ENCODE data around the gene SPAAR. TPM values are rescaled to one million over a fixed set of nuclear protein-coding genes. Genes with fewer than 3 reads are reported as not detected.
"Not testable (repeated sequence)": the region's sequence is repeated elsewhere in the genome, so short reads cannot be mapped to it uniquely, and the experiment has no call there.

SPAAR gene
- total and polyA plus RNA-seq, 4 experiments from 2014 or later, result not detected

DNA sequence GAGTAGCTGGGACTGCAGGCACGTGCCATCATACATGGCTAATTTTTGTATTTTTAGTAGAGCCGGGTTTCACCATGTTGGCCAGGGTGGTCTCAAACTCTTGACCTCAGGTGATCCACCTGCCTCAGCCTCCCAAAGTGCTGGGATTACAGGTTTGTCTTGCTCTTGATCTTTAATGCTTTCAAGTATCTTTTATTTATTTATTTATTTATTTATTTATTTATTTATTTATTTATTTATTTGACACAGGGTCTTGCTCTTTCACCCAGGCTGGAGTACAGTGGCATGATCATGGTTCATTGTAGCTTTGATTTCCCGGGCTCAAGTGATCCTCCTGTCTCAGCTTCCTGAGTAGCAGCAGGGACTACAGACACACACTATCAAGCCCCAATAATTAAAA, 24.4 kb upstream of the SPAAR start:
- not testable (repeated sequence) for H3K9me3 Mint-ChIP-seq; H3K4me3 ChIP-seq (ENCODE audit: low read length in 2 of 2); DNase-seq; H3K4me1 Mint-ChIP-seq; H3K27ac ChIP-seq (ENCODE audit: low read depth, low read length); H3K27me3 Mint-ChIP-seq; H3K4me3 Mint-ChIP-seq; H3K27me3 ChIP-seq (ENCODE audit: insufficient read depth, low read length); H3K9me3 ChIP-seq (ENCODE audit: control insufficient read depth in 1 of 2, low read length in 2 of 2); H3K36me3 Mint-ChIP-seq; H3K4me1 ChIP-seq (ENCODE audit: insufficient read depth, low read length); H3K36me3 ChIP-seq (ENCODE audit: insufficient read depth, low read length); H3K27ac Mint-ChIP-seq
- ChIA-PET CTCF (ENCODE audit: partially characterized antibody) (interaction anchor here (0.7 to 2.9 kb wide), 3 partner anchors 54 to 95 kb away, joined by 3 to 11 read pairs (median 6); no protein-coding TSS in a partner anchor), POLR2A (ENCODE audit: partially characterized antibody) (interaction anchor here (0.7 kb wide), 1 partner anchor 31 kb away, joined by 3 read pairs; no protein-coding TSS in a partner anchor)
- intact Hi-C loops (cut with micrococcal nuclease), result loop anchor here (5.0 to 10.0 kb wide), 4 partner anchors 73 to 990 kb away; partner anchors contain the start of genes CD72 and SPAG8

DNA sequence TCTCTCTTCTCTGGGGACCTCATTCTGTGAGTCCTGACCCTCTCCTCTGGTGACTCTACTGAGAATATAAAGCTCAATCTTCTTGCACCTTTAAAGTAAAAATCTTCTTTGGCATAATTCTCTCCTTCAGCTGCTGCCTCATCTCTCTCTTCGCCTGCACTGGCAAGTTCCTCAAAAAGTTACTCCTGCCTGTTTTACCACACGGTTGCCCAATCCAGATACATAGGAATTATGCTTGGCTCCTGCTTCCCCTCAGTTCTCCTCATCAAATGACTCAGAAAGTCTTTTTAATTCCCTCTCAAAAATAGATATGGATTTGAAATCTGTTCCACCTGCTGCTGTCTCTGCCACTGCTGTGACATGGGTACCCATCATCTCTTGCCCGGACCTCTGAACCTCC, 17.6 kb upstream of the SPAAR start:
- CTCF ChIA-PET (ENCODE audit: partially characterized antibody), result interaction anchor here (0.8 to 2.0 kb wide), 3 partner anchors 9 to 102 kb away, joined by 3 to 10 read pairs (median 5); no protein-coding TSS in a partner anchor
- peak overlapping the region in 1 of 7 donors; percentile 42 for H3K27ac Mint-ChIP-seq

DNA sequence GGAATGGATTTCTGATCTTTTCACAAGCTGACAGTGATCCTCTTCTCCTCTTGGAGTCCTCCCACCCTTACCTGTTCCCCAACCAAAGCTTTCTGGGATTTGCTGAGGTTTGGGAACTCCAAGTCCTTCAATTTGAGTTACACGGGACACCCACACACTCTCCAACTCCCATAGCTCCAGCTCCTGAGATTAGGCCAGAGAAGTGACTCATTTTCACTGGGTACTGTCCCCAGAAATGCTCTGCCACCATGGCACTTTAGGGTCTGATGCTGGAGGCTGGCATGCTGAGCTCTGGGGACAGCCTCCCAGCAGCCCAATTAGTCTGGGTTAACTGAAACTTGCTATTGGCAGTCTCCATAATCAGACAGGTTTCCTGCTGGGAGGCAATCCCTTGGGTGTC, 17.2 kb upstream of the SPAAR start:
- Histone ChIP-seq H3K4me1 (ENCODE audit: insufficient read depth, low read length) (no peaks in the 10 kb centered on the region), H3K4me3 (ENCODE audit: low read length in 2 of 2) (no peak overlapping the region), H3K36me3 (ENCODE audit: insufficient read depth, low read length) (no peaks in the 10 kb centered on the region), H3K9me3 (ENCODE audit: control insufficient read depth in 1 of 2, low read length in 2 of 2) (no peaks in the 10 kb centered on the region), H3K27ac (ENCODE audit: low read depth, low read length) (no peak overlapping the region), H3K27me3 (ENCODE audit: insufficient read depth, low read length) (peaks cover 4% of the 10 kb centered on the region)
- Mint-ChIP-seq H3K27me3 (peaks cover 8 to 20% of the 10 kb centered on the region in 2 donors), H3K9me3 (no peaks in the 10 kb centered on the region), H3K36me3 (no peaks in the 10 kb centered on the region), H3K4me1 (no peaks in the 10 kb centered on the region), H3K27ac (peak overlapping the region in 1 of 7 donors; percentile 42), H3K4me3 (no peak overlapping the region)
- ChIA-PET POLR2A (ENCODE audit: partially characterized antibody) (interaction anchor here (0.8 kb wide), 1 partner anchor 10 kb away, joined by 3 read pairs; no protein-coding TSS in a partner anchor), CTCF (ENCODE audit: partially characterized antibody) (interaction anchor here (0.8 to 2.0 kb wide), 3 partner anchors 8 to 103 kb away, joined by 3 to 10 read pairs (median 5); no protein-coding TSS in a partner anchor)
- intact Hi-C loops (cut with micrococcal nuclease), result no loop called here
- no peak for DNase-seq

More for the DNA sequence above, 17.6 kb upstream of the SPAAR start:
- no peak overlapping the region for H3K27ac ChIP-seq (ENCODE audit: low read depth, low read length)
- peaks cover 11 to 20% of the 10 kb centered on the region in 2 donors for H3K27me3 Mint-ChIP-seq
- H3K4me3 Mint-ChIP-seq, result no peak overlapping the region
- no peaks in the 10 kb centered on the region for H3K9me3 ChIP-seq (ENCODE audit: control insufficient read depth in 1 of 2, low read length in 2 of 2)
- H3K27me3 ChIP-seq (ENCODE audit: insufficient read depth, low read length), result peaks cover 4% of the 10 kb centered on the region
- no peaks in the 10 kb centered on the region for H3K36me3 ChIP-seq (ENCODE audit: insufficient read depth, low read length)
- H3K4me1 ChIP-seq (ENCODE audit: insufficient read depth, low read length), result no peaks in the 10 kb centered on the region
- H3K4me1 Mint-ChIP-seq, result no peaks in the 10 kb centered on the region
- H3K4me3 ChIP-seq (ENCODE audit: low read length in 2 of 2), result no peak overlapping the region
- H3K36me3 Mint-ChIP-seq, result no peaks in the 10 kb centered on the region
- intact Hi-C loops (cut with micrococcal nuclease), result no loop called here
- DNase-seq, result no peak
- H3K9me3 Mint-ChIP-seq, result no peaks in the 10 kb centered on the region
- POLR2A ChIA-PET (ENCODE audit: partially characterized antibody), result interaction anchor here (0.8 kb wide), 1 partner anchor 10 kb away, joined by 3 read pairs; no protein-coding TSS in a partner anchor

DNA sequence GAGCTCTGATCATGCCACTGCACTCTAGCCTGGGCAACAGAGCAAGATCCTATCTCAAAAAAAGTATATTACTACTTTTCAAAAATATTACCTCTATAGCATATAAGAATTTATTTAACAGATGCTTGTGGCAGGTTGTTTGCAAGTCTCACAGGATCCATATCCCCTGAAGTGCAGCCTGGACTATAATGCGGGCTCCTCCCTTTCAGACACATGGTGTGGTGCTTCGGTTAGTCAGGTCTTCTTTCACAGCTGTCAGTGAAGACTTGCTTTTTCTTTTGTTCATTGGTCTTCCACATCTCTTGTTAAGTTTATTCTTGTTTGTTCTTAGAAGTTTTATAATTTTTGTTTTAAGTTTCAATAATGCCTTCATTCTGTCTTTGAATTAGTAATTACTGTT, 12.7 kb upstream of the SPAAR start:
- H3K4me3 Mint-ChIP-seq, result no peak overlapping the region
- H3K36me3 ChIP-seq (ENCODE audit: insufficient read depth, low read length), result no peaks in the 10 kb centered on the region
- H3K27ac ChIP-seq (ENCODE audit: low read depth, low read length), result no peak overlapping the region
- H3K27ac Mint-ChIP-seq, result no peak overlapping the region
- ChIA-PET CTCF (ENCODE audit: partially characterized antibody) (interaction anchor here (1.1 to 1.9 kb wide), 2 partner anchors 14 to 15 kb away, joined by 4 to 8 read pairs; no protein-coding TSS in a partner anchor), POLR2A (ENCODE audit: partially characterized antibody) (no interaction called here)
- H3K4me1 Mint-ChIP-seq, result no peaks in the 10 kb centered on the region
- H3K4me3 ChIP-seq (ENCODE audit: low read length in 2 of 2), result no peak overlapping the region
- H3K4me1 ChIP-seq (ENCODE audit: insufficient read depth, low read length), result no peaks in the 10 kb centered on the region
- peaks cover 8 to 18% of the 10 kb centered on the region in 2 donors for H3K27me3 Mint-ChIP-seq
- no peak for DNase-seq
- no peaks in the 10 kb centered on the region for H3K9me3 Mint-ChIP-seq
- no peaks in the 10 kb centered on the region for H3K9me3 ChIP-seq (ENCODE audit: control insufficient read depth in 1 of 2, low read length in 2 of 2)
- peaks cover 4% of the 10 kb centered on the region for H3K27me3 ChIP-seq (ENCODE audit: insufficient read depth, low read length)
- intact Hi-C loops (cut with micrococcal nuclease), result no loop called here
- H3K36me3 Mint-ChIP-seq, result no peaks in the 10 kb centered on the region

DNA sequence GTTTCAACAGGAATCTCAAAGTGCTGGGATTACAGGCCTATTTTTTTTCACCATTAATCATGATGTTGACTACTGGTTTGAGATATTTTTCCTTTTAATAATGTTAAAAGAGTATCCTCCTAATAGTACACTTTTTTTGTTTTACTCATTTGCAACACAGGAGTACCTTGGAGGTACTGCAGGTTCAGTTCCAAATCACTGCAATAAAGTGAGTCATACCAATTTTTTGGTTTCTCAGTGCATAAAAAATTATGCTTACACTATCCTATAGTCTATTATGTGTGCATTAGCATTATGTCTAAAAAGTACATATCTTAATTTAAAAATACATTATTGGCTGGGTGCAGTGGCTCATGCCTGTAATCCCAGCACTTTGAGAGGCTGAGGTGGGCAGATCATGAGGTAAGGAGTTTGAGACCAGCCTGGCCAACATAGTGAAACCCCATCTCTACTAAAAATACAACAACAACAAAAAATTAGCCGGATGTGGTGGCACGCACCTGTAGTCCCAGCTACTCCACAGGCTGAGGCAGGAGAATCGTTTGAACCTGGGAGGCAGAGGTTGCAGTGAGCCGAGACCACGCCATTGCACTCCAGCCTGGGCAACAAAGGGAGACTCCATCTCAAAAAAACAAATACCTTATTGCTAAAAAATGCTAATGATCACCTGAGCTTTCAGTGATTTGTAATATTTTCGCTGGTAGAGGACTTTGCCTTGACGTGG, 11.8 kb upstream of the SPAAR start:
- POLR2A ChIA-PET (ENCODE audit: partially characterized antibody); H3K4me3 Mint-ChIP-seq; H3K27ac ChIP-seq (ENCODE audit: low read depth, low read length); intact Hi-C loops (cut with micrococcal nuclease); H3K9me3 Mint-ChIP-seq; H3K36me3 Mint-ChIP-seq; H3K4me1 Mint-ChIP-seq; H3K27ac Mint-ChIP-seq; H3K36me3 ChIP-seq (ENCODE audit: insufficient read depth, low read length); H3K4me1 ChIP-seq (ENCODE audit: insufficient read depth, low read length); H3K4me3 ChIP-seq (ENCODE audit: low read length in 2 of 2); H3K9me3 ChIP-seq (ENCODE audit: control insufficient read depth in 1 of 2, low read length in 2 of 2); H3K27me3 ChIP-seq (ENCODE audit: insufficient read depth, low read length); DNase-seq: not testable (repeated sequence)
- CTCF ChIA-PET (ENCODE audit: partially characterized antibody), result interaction anchor here (0.6 to 17.5 kb wide), 5 partner anchors 14 to 86 kb away, joined by 3 to 379 read pairs (median 4); no protein-coding TSS in a partner anchor
- H3K27me3 Mint-ChIP-seq, result peaks cover 2 to 14% of the 10 kb centered on the region in 2 donors

DNA sequence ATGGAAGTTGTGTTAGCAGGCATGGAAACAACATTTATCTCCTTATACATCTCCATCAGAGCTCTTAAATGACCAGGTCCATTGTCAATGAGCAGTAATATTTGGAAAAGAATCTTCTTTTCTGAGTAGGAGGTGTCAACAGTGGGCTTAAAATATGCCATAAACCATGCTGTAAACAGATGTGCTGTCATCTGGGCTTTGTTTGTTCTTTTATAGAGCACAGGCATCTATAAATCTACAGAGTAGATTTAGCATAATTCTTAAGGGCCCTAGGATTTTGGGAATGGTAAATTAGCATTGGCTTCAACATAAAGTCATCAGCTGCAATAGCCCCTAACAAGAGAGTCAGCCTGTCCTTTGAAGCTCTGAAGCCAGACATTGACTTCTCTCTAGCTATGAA, 11.0 kb upstream of the SPAAR start:
- Mint-ChIP-seq H3K9me3 (no peaks in the 10 kb centered on the region), H3K4me3 (no peak overlapping the region), H3K27ac (no peak overlapping the region), H3K36me3 (no peaks in the 10 kb centered on the region), H3K27me3 (peaks cover 2 to 18% of the 10 kb centered on the region in 2 donors), H3K4me1 (peaks cover 6 to 7% (median 7%) of the 10 kb centered on the region in 4 donors)
- ChIA-PET POLR2A (ENCODE audit: partially characterized antibody) (no interaction called here), CTCF (ENCODE audit: partially characterized antibody) (interaction anchor here (0.6 to 17.5 kb wide), 4 partner anchors 16 to 85 kb away, joined by 3 to 379 read pairs (median 4); no protein-coding TSS in a partner anchor)
- no peak overlapping the region for H3K4me3 ChIP-seq (ENCODE audit: low read length in 2 of 2)
- no peak overlapping the region for H3K27ac ChIP-seq (ENCODE audit: low read depth, low read length)
- H3K4me1 ChIP-seq (ENCODE audit: insufficient read depth, low read length), result peaks cover 6% of the 10 kb centered on the region
- DNase-seq, result no peak
- intact Hi-C loops (cut with micrococcal nuclease), result no loop called here
- H3K36me3 ChIP-seq (ENCODE audit: insufficient read depth, low read length), result no peaks in the 10 kb centered on the region
- peaks cover under 1% of the 10 kb centered on the region for H3K27me3 ChIP-seq (ENCODE audit: insufficient read depth, low read length)
- no peaks in the 10 kb centered on the region for H3K9me3 ChIP-seq (ENCODE audit: control insufficient read depth in 1 of 2, low read length in 2 of 2)

DNA sequence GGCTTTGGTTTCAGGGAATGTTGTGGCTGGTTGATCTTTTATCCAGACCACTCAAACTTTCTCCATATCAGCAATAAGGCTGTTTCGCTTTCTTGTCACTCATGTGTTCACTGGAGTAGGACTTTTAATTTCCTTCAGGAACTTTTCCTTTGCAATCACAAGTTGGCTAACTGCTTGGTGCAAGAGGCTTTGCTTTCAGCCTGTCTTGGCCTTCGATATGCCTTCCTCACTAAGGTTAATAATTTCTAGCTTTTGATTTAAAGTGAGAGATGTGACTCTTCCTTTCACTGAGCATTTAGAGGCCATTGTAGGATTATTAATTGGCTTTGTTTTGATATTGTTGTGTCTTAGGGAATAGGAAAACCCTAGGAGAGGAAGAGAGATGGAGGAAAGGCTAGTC, 10.3 kb upstream of the SPAAR start:
- no peak overlapping the region for H3K27ac Mint-ChIP-seq
- H3K4me1 ChIP-seq (ENCODE audit: insufficient read depth, low read length), result peaks cover 10% of the 10 kb centered on the region
- H3K27ac ChIP-seq (ENCODE audit: low read depth, low read length), result no peak overlapping the region
- peaks cover 7 to 12% (median 7%) of the 10 kb centered on the region in 4 donors for H3K4me1 Mint-ChIP-seq
- intact Hi-C loops (cut with micrococcal nuclease), result no loop called here
- H3K27me3 Mint-ChIP-seq, result peaks cover 0 to 12% of the 10 kb centered on the region in 2 donors
- ChIA-PET POLR2A (ENCODE audit: partially characterized antibody) (no interaction called here), CTCF (ENCODE audit: partially characterized antibody) (interaction anchor here (17.5 kb wide), 1 partner anchor 43 kb away, joined by 379 read pairs; no protein-coding TSS in a partner anchor)
- H3K36me3 ChIP-seq (ENCODE audit: insufficient read depth, low read length), result no peaks in the 10 kb centered on the region
- no peaks in the 10 kb centered on the region for H3K9me3 Mint-ChIP-seq
- no peak for DNase-seq
- H3K27me3 ChIP-seq (ENCODE audit: insufficient read depth, low read length), result no peaks in the 10 kb centered on the region
- no peaks in the 10 kb centered on the region for H3K9me3 ChIP-seq (ENCODE audit: control insufficient read depth in 1 of 2, low read length in 2 of 2)
- no peaks in the 10 kb centered on the region for H3K36me3 Mint-ChIP-seq
- no peak overlapping the region for H3K4me3 Mint-ChIP-seq
- no peak overlapping the region for H3K4me3 ChIP-seq (ENCODE audit: low read length in 2 of 2)

Measured in CD4-positive, alpha-beta memory T cell (primary cell).